T47D (cell line): Measurements from ENCODE around the gene RAB12.
"Not testable (repeated sequence)": the region's sequence is repeated elsewhere in the genome, so short reads cannot be mapped to it uniquely, and the experiment has no call there.

Source experiments
- DNase-seq, 2 experiments: peaks; one replicate each; pipeline versions ENCODE4 v3.0.0 to v3.0.0-alpha.2; 2011 to 2012; ENCODE audit warnings: low read depth in 1 of 2, low spot score in 1 of 2
- JUND ChIP-seq: IDR thresholded peaks from 2 replicates; pipeline ENCODE4 v1.6.1; 2012; ENCODE audit warnings: low read depth
- in situ Hi-C: cut with HindIII; loops from 2 replicates; pipeline ENCODE4 v1.10.0; 2016; ENCODE audit warnings: low sequenced_read_pairs, low pct_unique_long_range_greater_than_20kb

Gene RAB12

GRCh38 chr18:8608795-8609658 lies at the start of gene RAB12:
Gene RAB12 (plus strand): TSS chr18:8609437. CDS start chr18:8609440, 3 bp downstream.
- in situ Hi-C loops: no loop called here
- TF ChIP-seq JUND: no peak
- peak; percentile 68 to 82 for DNase-seq

DNA sequence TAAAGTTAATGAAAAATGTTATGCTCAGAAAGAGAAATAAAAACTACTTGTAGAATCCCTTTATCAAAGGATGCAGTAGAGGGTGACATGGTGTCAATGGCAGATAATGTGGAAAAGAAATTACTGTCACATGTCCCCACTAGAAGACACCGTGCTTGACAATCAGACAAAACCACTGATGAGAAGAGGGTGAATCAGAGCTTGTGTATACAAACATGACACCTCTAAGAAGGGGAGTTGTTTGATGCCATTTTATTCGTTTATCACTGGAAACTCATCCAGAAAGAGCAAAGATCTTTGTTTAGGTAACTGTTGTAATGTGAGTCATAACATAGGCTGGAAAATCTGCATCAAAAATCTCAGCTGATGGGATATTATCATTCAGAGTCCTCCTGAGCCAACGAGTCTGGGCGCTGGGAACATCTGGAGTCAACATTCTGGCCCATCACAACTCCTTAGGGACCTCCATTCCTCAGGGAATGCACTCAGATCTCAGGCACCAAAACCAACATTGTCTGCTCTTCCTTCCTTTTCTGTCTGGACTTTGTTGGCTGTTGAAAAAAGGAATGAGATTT lies 49.5 kb upstream of the RAB12 start:
- no peak for DNase-seq
- in situ Hi-C loops: no loop called here
- TF ChIP-seq JUND: no peak

- no peak for TF ChIP-seq JUND
- DNase-seq: no peak
- in situ Hi-C loops: no loop called here
Observed at GRCh38 chr18:8561123-8561910, 47.9 kb upstream of the RAB12 start.

DNA sequence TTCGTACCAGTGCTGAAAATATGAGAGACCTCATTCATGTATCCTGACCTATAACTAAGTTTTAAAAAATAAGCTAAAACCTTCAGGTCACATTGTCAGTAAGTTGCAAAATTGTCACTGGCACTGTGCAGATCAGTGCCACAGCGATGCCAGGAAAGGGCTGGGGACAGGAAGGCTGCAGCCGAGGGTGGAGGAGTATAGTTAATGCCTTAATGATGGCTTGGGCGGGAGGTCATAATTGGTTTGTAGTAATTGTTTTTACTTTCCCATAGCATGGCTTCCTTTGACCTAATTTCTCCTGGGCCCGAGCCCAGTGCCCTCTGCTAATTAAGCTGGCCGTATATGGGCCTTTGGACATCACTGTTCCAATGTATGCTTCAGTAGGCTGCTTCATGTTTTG lies 47.2 kb upstream of the RAB12 start:
- TF ChIP-seq JUND: no peak
- no peak for DNase-seq
- in situ Hi-C loops: no loop called here

DNA sequence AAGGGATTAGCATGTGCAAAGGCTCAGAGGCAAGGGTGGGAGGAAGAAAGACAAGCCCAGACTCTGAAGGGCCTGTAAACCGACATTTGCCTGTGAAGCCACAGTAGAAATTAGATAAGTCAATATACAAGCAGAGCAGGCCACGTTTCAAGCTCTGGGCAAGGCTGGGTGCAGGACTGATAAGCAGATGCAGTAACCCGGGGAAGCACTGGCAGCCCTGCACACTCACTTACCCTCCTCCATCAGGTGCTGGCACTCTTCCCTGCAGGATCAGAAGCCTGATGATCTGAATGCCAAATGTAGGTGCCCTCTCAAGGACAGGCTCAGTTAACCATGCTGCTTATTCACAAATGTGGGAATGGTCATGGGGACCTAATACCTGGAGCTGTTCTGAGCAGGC lies 46.3 kb upstream of the RAB12 start:
- TF ChIP-seq JUND: no peak
- in situ Hi-C loops: no loop called here
- no peak for DNase-seq

DNA sequence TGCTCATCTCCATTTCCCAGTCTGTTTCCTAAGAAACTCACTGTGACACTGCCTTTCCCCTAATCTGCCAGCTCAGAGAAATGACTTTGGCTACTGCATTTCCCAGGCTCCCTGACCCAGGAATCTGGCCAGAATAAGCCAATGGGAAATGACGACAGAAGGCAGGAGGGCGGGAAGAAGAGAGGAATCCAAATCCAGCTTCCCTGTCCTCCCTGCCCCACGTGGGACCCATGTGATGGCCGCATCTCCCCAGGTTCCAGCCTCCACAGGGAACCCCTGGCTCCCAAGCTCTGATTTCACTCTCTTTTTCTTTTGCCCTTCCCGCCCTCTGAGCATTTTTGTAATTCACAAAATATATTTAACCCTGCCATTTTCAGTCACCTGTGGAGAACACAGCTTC lies 37.8 kb upstream of the RAB12 start:
- no peak for DNase-seq
- in situ Hi-C loops: no loop called here
- no peak for TF ChIP-seq JUND

DNA sequence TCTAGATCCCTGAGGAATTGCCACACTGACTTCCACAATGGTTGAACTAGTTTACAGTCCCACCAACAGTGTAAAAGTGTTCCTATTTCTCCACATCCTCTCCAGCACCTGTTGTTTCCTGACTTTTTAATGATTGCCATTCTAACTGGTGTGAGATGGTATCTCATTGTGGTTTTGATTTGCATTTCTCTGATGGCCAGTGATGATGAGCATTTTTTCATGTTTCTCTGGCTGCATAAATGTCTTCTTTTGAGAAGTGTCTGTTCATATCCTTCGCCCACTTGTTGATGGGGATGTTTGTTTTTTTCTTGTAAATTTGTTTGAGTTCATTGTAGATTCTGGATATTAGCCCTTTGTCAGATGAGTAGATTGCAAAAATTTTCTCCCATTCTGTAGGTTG lies 35.5 kb upstream of the RAB12 start:
- DNase-seq, in situ Hi-C loops: not testable (repeated sequence)

DNA sequence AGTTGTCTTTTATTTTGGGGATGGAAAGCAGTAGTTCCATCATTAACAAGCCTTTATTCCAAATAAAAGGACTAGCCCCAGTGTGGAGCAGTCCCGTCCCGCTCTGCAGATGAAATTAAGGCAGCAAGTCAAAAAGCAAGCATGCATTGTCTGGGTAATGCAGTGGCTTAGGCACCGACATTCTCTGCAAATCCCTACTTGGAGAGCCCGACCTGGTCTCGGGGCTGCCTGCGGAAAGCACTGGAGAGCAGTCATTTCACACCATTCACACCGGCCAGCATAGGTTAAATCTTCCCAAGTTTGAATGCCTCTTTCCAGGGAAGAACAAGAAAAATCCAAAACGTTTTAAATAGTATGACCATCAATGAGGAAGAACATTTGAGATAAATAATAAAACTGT lies 24.4 kb upstream of the RAB12 start:
- in situ Hi-C loops: no loop called here
- TF ChIP-seq JUND: no peak
- DNase-seq: no peak

DNA sequence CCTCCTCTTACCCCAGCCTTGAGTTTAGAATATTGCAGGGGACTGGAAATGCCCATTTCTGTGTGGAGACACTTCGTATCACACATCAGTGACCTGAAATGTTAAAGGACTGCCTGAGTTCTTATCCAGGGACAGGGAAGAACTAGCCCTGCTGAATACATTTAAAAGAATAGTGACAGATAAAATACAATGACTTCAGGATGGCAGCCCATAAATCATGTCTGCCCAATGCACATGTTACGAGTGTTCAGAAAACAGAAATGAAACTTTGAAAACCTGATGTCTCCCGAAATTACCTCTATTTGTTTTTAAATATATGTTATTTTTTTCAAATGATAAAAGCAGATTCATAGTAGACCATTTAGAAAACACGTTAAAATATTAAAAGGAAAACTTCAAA lies 22.3 kb upstream of the RAB12 start:
- TF ChIP-seq JUND: no peak
- in situ Hi-C loops: no loop called here
- no peak for DNase-seq

DNA sequence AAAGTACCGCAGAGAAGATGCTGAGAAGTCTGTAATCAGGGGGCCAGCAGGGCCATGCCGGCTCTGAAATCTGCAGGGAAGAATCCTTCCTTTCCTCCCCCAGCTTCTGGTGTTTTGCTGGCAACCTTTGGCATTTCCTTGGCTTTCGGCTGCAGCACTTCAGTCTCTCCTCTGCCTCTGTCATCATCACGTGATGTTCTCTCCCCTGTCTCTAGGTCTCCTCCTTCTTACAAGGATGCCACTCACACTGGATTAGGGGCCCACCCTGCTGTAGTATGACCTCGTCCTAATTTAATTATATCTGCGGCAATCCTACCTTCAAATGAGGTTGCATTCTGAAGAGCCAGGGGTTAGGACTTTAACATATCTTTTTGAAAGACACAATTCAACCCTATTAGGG lies 13.8 kb upstream of the RAB12 start:
- no peak for DNase-seq
- in situ Hi-C loops: no loop called here

GRCh38 chr18:8601277-8602032 lies 7.8 kb upstream of the RAB12 start:
- in situ Hi-C loops: no loop called here
- no peak for DNase-seq
- no peak for TF ChIP-seq JUND

More for the DNA sequence above, 13.8 kb upstream of the RAB12 start:
- no peak for TF ChIP-seq JUND

DNA sequence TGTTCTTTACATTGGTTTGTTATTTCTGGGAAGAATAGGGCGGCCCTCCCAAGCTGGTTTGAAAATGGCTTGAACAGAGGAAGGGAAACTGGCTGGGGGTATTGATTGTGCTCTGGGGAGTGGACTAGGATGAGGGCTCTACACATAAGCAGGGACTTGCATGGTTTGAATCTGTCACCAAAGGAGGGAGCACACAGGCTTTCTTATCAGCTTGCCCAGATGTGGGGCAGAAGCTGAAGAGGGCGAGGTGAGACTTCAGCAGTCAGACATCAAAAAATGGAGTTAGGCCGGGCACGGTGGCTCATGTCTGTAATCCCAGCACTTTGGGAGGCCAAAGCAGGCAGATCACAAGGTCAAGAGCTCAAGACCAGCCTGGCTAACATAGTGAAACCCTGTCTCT lies 7.2 kb upstream of the RAB12 start:
- in situ Hi-C loops: no loop called here
- no peak for TF ChIP-seq JUND
- no peak for DNase-seq

- no peak for DNase-seq
- TF ChIP-seq JUND: no peak
- in situ Hi-C loops: no loop called here
Observed at GRCh38 chr18:8602557-8602956, 6.7 kb upstream of the RAB12 start.
